ENCODE data around the gene SECISBP2. TPM values are rescaled to one million over a fixed set of nuclear protein-coding genes. Genes with fewer than 3 reads are reported as not detected.

Gene SECISBP2
- polyA plus RNA-seq, 2 of the 4 experiments (the other 2 are of a cell fraction), result 16.3 to 43.4 TPM

GRCh38 chr9:89379508-89380115 is 61.3 kb downstream of the SECISBP2 start:
- no peak overlapping the region for H3K4me3 ChIP-seq
- no peak for TF ChIP-seq HES2 (IDR thresholded peaks at IDR 0.05)
- TF ChIP-seq EP300 (IDR thresholded peaks at IDR 0.05), result no peak
- TF ChIP-seq HEYL (CRISPR knock-in tag; IDR thresholded peaks at IDR 0.05), result no peak
- no peak for TF ChIP-seq NR3C1 (IDR thresholded peaks at IDR 0.05)
- TF ChIP-seq RFX5 (IDR thresholded peaks at IDR 0.05), result no peak
- TF ChIP-seq HDAC2 (IDR thresholded peaks at IDR 0.05), result no peak
- TF ChIP-seq CBX8 (IDR thresholded peaks at IDR 0.05), result no peak
- no peak for TF ChIP-seq ZNF302 (CRISPR knock-in tag; IDR thresholded peaks at IDR 0.05)
- TF ChIP-seq JUNB (IDR thresholded peaks at IDR 0.05), result no peak
- no peak for TF ChIP-seq HOXB5 (CRISPR knock-in tag; IDR thresholded peaks at IDR 0.05)
- no peak for TF ChIP-seq EHF (CRISPR knock-in tag; IDR thresholded peaks at IDR 0.05)
- TF ChIP-seq CBX2 (IDR thresholded peaks at IDR 0.05; ENCODE audit: borderline replicate concordance, low read depth), result no peak
- TF ChIP-seq MAZ (IDR thresholded peaks at IDR 0.05; ENCODE audit: borderline replicate concordance, low read depth, low read length), result no peak
- no peak for TF ChIP-seq E2F6 (IDR thresholded peaks at IDR 0.05; ENCODE audit: borderline replicate concordance, low read depth)
- H3K4me2 ChIP-seq, result no peak overlapping the region
- ChIA-PET POLR2A (no interaction called here), CTCF (interaction anchor here (1.2 kb wide), 1 partner anchor 169 kb away, joined by 4 read pairs; no protein-coding TSS in a partner anchor)
- no peak overlapping the region for H3K27ac ChIP-seq
- H3K4me1 ChIP-seq, result no peaks in the 10 kb centered on the region
- ATAC-seq, result no peak
- 93% methylated on average over 14 of the region's 14 CpGs for WGBS (ENCODE audit: missing lambda C conversion rate)
- no peaks in the 10 kb centered on the region for H3K9me3 ChIP-seq
- no peak for FAIRE-seq
- no peak for DNase-seq (ENCODE audit: low read depth in 1 of 2, low spot score in 1 of 2)

GRCh38 chr9:89380437-89381307 is 62.4 kb downstream of the SECISBP2 start:
- Histone ChIP-seq H3K4me3 (no peak overlapping the region), H3K27ac (no peak overlapping the region), H3K4me2 (no peak overlapping the region), H3K4me1 (no peaks in the 10 kb centered on the region), H3K9me3 (no peaks in the 10 kb centered on the region)
- ChIA-PET POLR2A (no interaction called here), CTCF (interaction anchor here (1.2 kb wide), 1 partner anchor 168 kb away, joined by 4 read pairs; no protein-coding TSS in a partner anchor)
- WGBS (ENCODE audit: missing lambda C conversion rate), result 88% methylated on average over 25 of the region's 26 CpGs
- DNase-seq (ENCODE audit: low read depth in 1 of 2, low spot score in 1 of 2) (no peak), ATAC-seq (no peak), FAIRE-seq (no peak)
- TF ChIP-seq NPAS2 (CRISPR knock-in tag; IDR thresholded peaks at IDR 0.05; ENCODE audit: borderline replicate concordance) (no peak), ZSCAN20 (CRISPR knock-in tag; IDR thresholded peaks at IDR 0.05) (no peak), ELK1 (IDR thresholded peaks at IDR 0.05; ENCODE audit: low read depth, low read length) (no peak), MAX (IDR thresholded peaks at IDR 0.05) (no peak), MAZ (IDR thresholded peaks at IDR 0.05; ENCODE audit: borderline replicate concordance, low read depth, low read length) (no peak), GATA3 (IDR thresholded peaks at IDR 0.05; ENCODE audit: borderline replicate concordance) (no peak), ZC3H11A (IDR thresholded peaks at IDR 0.05) (no peak), ZNF302 (CRISPR knock-in tag; IDR thresholded peaks at IDR 0.05) (no peak), MYC (IDR thresholded peaks at IDR 0.05; ENCODE audit: borderline replicate concordance, low read length) (no peak), SMC3 (IDR thresholded peaks at IDR 0.05) (no peak), CHD4 (IDR thresholded peaks at IDR 0.05; ENCODE audit: borderline replicate concordance) (no peak), JUN (IDR thresholded peaks at IDR 0.05) (no peak), RARB (CRISPR knock-in tag; IDR thresholded peaks at IDR 0.05) (no peak), USF2 (IDR thresholded peaks at IDR 0.05) (no peak), TFCP2L1 (CRISPR knock-in tag; IDR thresholded peaks at IDR 0.05) (no peak), REST (IDR thresholded peaks at IDR 0.05) (no peak), RCOR1 (IDR thresholded peaks at IDR 0.05; ENCODE audit: low read depth, low read length) (no peak)
